SIG-M5 treated with dmso at 0.1 percent for 504 hours (cell line): ENCODE data around the gene PLA2G6.

Experiments used
- DNase-seq: peaks from one replicate; lab custom pipeline; 2025; ENCODE audit not compliant: unreplicated experiment; lab: John Stamatoyannopoulos, UW

The PLA2G6 gene

GRCh38 chr22:38181453-38182200, at the start of gene PLA2G6:
Gene PLA2G6 (minus strand): TSS chr22:38181830. CDS start chr22:38169426, 12,404 bp downstream.
- DNase-seq: peak; percentile 97

GRCh38 chr22:38230916-38231315, 49.3 kb upstream of the PLA2G6 start:
- DNase-seq: no peak

- peak; percentile 22 for DNase-seq
Observed at GRCh38 chr22:38230108-38230825, 48.6 kb upstream of the PLA2G6 start.

- DNase-seq: no peak
Observed at GRCh38 chr22:38228873-38229740, 47.5 kb upstream of the PLA2G6 start.

GRCh38 chr22:38228326-38228872, 46.8 kb upstream of the PLA2G6 start:
- DNase-seq: no peak

GRCh38 chr22:38226853-38227649, 45.4 kb upstream of the PLA2G6 start:
- DNase-seq: no peak

- DNase-seq: no peak
Observed at GRCh38 chr22:38223289-38223960, 41.8 kb upstream of the PLA2G6 start.

- no peak for DNase-seq
Observed at GRCh38 chr22:38222797-38223119, 41.1 kb upstream of the PLA2G6 start.

- DNase-seq: no peak
Observed at GRCh38 chr22:38221908-38222796, 40.5 kb upstream of the PLA2G6 start.

GRCh38 chr22:38221407-38221806, 39.8 kb upstream of the PLA2G6 start:
- no peak for DNase-seq

- DNase-seq: no peak
Observed at GRCh38 chr22:38220653-38221386, 39.2 kb upstream of the PLA2G6 start.

- DNase-seq: no peak
Observed at GRCh38 chr22:38220163-38220562, 38.5 kb upstream of the PLA2G6 start.

GRCh38 chr22:38219632-38220031, 38.0 kb upstream of the PLA2G6 start:
- no peak for DNase-seq

GRCh38 chr22:38218661-38219622, 37.3 kb upstream of the PLA2G6 start:
- no peak for DNase-seq

- DNase-seq: no peak
Observed at GRCh38 chr22:38215156-38216038, 33.8 kb upstream of the PLA2G6 start.
